GM12878 (cell line): ENCODE results near the gene NOSTRIN.

Experiments
- BRCA1 ChIP-seq: IDR thresholded peaks from 2 replicates; pipeline ENCODE4 v1.6.1; 2011; ENCODE audit warnings: low read depth, low read length, improper control_type of control experiment
- CTCF ChIP-seq, 3 experiments: IDR thresholded peaks in 2 of 3; conservative IDR thresholded peaks in 1 of 3; 2 replicates each; pipeline ENCODE4 v1.5.1; 2011; ENCODE audit warnings: low read depth in 3 of 3, low read length in 3 of 3, mild to moderate bottlenecking in 3 of 3, control low read depth in 2 of 3, moderate library complexity in 2 of 3, inconsistent platforms in 1 of 3, mixed read lengths in 1 of 3; ENCODE audit not compliant: control insufficient read depth in 2 of 3, insufficient read depth in 1 of 3; ENCODE audit errors: extremely low read depth in 1 of 3
- EP300 ChIP-seq, 2 experiments: fragments of 150-350 bp in 1 of 2; IDR thresholded peaks; 2 replicates each; pipeline ENCODE4 v1.6.1; 2011 to 2012; ENCODE audit warnings: low read depth in 2 of 2, low read length in 2 of 2, borderline replicate concordance in 1 of 2, improper control_type of control experiment in 1 of 2, inconsistent platforms in 1 of 2; ENCODE audit not compliant: control insufficient read depth in 1 of 2
- POLR2A ChIP-seq: IDR thresholded peaks from 2 replicates; pipeline ENCODE4 v1.6.1; 2011; ENCODE audit warnings: low read depth, mild to moderate bottlenecking, low read length
- POLR2AphosphoS5 ChIP-seq: IDR thresholded peaks from 2 replicates; pipeline ENCODE4 v1.6.1; 2011; ENCODE audit warnings: mild to moderate bottlenecking, low read length, inconsistent platforms
- RFX5 ChIP-seq: IDR thresholded peaks from 2 replicates; pipeline ENCODE4 v1.6.1; 2011; ENCODE audit warnings: low read depth, low read length, improper control_type of control experiment
- SIN3A ChIP-seq: IDR thresholded peaks from 2 replicates; pipeline ENCODE4 v1.6.1; 2012; ENCODE audit warnings: low read depth, low read length, improper control_type of control experiment
- SMC3 ChIP-seq: IDR thresholded peaks from 2 replicates; pipeline ENCODE4 v1.6.1; 2011; ENCODE audit warnings: low read length, improper control_type of control experiment, borderline replicate concordance
- ZBTB40 ChIP-seq: fragments of 450-650 bp; IDR thresholded peaks from 2 replicates; pipeline ENCODE4 v1.6.1; 2016; ENCODE audit warnings: mild to moderate bottlenecking, moderate library complexity, borderline replicate concordance
- ZZZ3 ChIP-seq: IDR thresholded peaks from 2 replicates; pipeline ENCODE4 v1.6.1; 2011; ENCODE audit warnings: low read depth; ENCODE audit not compliant: control insufficient read depth, insufficient read length
- TF ChIP-seq, protein P1 (sequence below): fragments of 450-650 bp; formaldehyde crosslinking; IDR thresholded peaks from 2 replicates; pipeline ENCODE4 v1.5.0; 2022; ENCODE audit warnings: mild to moderate bottlenecking, missing genetic modification characterization

GRCh38 chr2:168773128-168773527, 29.3 kb upstream of the NOSTRIN start:
- TF ChIP-seq, protein P1, sequence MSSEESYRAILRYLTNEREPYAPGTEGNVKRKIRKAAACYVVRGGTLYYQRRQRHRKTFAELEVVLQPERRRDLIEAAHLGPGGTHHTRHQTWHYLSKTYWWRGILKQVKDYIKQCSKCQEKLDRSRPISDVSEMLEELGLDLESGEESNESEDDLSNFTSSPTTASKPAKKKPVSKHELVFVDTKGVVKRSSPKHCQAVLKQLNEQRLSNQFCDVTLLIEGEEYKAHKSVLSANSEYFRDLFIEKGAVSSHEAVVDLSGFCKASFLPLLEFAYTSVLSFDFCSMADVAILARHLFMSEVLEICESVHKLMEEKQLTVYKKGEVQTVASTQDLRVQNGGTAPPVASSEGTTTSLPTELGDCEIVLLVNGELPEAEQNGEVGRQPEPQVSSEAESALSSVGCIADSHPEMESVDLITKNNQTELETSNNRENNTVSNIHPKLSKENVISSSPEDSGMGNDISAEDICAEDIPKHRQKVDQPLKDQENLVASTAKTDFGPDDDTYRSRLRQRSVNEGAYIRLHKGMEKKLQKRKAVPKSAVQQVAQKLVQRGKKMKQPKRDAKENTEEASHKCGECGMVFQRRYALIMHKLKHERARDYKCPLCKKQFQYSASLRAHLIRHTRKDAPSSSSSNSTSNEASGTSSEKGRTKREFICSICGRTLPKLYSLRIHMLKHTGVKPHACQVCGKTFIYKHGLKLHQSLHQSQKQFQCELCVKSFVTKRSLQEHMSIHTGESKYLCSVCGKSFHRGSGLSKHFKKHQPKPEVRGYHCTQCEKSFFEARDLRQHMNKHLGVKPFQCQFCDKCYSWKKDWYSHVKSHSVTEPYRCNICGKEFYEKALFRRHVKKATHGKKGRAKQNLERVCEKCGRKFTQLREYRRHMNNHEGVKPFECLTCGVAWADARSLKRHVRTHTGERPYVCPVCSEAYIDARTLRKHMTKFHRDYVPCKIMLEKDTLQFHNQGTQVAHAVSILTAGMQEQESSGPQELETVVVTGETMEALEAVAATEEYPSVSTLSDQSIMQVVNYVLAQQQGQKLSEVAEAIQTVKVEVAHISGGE (CRISPR knock-in tag): no peak
- no peak for TF ChIP-seq POLR2AphosphoS5
- no peak for TF ChIP-seq BRCA1
- no peak for TF ChIP-seq CTCF (IDR thresholded peaks at IDR 0.05 in 2 of 3, conservative IDR thresholded peaks at IDR 0.05 in 1 of 3; ENCODE audit: control insufficient read depth in 2 of 3, extremely low read depth in 1 of 3, insufficient read depth in 1 of 3, low read depth in 3 of 3, low read length in 3 of 3)
- TF ChIP-seq SMC3: no peak
- TF ChIP-seq EP300 (IDR thresholded peaks at IDR 0.05; ENCODE audit: borderline replicate concordance in 1 of 2, control insufficient read depth in 1 of 2, low read depth in 2 of 2, low read length in 2 of 2): no peak
- TF ChIP-seq RFX5: no peak
- TF ChIP-seq ZBTB40: no peak
- TF ChIP-seq ZZZ3: no peak
- TF ChIP-seq POLR2A: no peak
- TF ChIP-seq SIN3A: no peak
